ENCODE measurements around the gene CBLN4.

DNA sequence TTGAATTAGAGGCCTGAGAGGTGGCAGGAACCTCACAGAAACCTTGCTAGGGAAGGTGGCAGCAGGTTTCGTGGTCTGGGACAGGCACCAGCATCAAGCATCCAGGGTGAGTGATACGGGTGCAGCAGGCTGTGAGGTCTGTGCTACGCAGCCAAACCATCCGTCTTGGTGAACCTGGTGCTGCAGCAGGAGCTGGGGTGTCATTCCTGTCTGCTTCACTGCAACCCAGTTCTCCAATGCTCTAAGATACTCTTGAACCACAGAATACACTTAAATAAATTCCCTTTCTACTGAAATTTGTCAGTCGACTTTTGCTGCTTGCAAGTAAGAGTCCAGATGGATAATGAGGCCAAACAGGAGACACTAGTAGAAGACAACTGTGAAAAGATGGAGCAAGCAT is 9.7 kb upstream of the CBLN4 start:
- TF ChIP-seq EZH2 (IDR thresholded peaks at IDR 0.05) (no peak), POLR2AphosphoS5 (IDR thresholded peaks at IDR 0.05; ENCODE audit: borderline replicate concordance, low read depth, low read length) (no peak), FOXP2 (optimal IDR thresholded peaks at IDR 0.05; ENCODE audit: control extremely low read depth, extremely low read length, insufficient read depth) (no peak)
